ENCODE data around the gene ME3. TPM values are rescaled to one million over a fixed set of nuclear protein-coding genes. Genes with fewer than 3 reads are reported as not detected.

ME3 gene
- polyA plus RNA-seq, 4 donors = 29.0 to 36.4 (median 32.3) TPM

DNA sequence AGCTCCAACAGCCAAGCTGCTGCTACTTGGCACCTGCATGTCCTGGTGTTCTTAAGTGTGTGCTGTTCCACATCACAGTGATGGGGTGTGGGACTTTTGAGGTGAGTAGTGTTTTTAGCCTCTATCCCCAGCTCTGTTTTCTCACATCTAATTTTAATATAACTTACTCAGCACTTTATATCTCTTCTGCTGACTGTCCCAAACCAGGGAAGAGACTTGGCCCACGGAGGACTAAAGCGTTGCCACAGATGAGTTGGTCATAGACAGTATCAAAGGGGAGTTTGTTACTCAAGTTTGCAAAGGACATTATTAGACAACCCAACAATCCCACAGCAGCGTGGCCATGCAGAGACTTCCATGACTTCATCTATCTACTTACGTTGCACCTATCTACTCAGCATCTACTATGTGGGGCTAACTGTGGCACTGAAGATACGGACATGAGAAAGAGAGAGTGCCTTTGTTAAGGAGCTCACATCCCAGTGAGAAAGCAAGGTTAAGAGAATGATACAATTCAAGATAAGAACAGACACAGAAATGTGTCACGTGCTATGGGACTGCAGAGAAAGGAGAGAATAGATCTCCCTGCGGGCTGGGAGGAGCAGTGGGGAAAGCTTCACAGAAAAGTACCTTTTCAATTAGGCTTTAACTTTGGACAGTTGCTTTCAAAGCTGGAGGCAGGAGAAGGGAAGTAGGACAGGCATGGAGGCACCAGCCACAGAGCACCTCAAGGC is 82.4 kb downstream of the ME3 start:
- DNase-seq (ENCODE audit: low read depth in 4 of 4, low spot score in 2 of 4) = no peak

DNA sequence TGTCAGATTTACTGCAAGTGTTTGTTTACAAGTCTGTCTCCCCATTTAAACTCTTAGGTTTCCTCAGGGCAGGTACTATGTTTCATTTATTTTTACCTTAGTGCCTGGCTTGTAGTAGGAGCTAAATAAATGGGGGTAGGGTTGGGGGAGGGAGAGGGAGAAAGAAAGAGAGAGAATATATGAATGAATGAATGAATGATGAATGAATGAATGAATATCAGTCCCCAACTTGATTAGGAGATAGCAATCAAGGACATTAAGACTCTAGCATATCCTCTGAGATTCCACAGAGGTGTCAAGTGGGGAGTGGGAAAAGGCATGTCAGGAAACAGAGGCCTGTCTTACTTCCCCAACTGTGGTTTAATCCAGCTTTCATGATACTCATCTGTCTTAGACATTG is 83.2 kb downstream of the ME3 start:
- DNase-seq (ENCODE audit: low read depth in 4 of 4, low spot score in 2 of 4) = no peak

DNA sequence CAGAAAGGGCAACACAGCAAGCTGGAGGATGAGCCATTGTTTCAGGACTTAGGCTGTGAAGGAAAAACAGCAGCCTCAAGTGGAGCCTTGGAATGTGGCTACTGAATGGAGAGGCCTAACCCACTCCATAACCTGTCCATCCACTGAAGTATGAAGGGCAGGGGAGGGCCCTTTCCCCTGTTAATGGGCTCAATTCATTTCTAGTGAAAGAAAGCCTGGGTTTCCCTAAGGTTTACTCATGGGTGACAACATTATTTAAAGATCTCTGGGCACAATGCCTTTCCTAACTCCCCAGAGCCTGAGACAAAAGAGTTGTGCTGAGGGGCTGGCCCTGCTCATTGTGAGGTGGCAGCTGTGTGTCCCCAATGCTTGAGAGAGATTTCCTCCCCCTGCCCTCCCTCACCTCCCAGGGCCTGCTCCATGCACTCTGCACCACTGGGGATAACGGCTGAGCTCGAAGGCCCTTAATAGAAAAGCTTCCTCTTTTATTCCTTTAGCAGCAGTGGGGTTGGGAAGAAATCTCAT is 83.8 kb downstream of the ME3 start:
- DNase-seq (ENCODE audit: low read depth in 4 of 4, low spot score in 2 of 4) = no peak

DNA sequence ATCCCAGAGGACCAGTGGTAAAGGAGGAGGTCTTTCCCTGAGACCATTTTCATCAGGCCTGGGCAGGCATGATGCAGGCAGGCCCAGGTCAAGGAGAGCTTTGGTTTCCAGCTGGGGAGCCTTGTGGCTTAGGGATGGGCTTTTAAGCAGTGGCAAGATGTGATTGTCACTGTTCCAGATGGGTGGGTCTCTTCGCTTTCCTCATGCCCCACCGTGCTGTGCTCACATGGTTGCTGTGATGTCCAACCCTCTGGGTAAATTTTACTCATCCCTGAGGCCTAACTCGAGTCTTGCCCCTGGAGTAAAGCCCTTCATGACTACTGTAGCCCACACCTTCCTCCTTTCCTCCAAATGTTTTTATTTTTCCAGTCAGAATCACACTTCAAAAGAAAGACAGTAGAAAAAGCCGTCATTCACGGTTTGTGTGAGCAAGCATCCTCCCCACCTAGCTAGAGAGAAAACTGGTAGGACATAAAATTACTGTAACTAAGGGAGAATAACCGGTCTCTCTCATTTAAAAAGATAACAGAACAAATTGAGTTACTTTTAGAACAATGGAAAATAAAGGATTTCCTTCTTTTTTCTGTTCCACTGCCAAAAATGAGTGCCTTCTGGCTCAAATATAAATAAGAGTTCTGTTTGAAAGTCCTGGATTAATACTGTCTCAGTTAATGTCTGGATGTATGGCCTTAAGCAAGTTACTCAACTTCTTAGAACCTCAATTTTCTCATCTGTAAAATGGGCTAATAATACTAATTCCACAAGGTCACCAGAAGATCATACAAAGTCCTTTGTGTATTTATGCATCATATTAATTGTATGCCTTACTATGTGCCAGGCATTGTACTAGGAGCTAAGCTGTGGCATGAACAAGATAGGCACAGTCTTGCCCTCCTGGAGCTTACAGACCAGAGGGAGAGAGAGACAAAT is 84.9 kb downstream of the ME3 start:
- DNase-seq (ENCODE audit: low read depth in 4 of 4, low spot score in 2 of 4) = no peak

DNA sequence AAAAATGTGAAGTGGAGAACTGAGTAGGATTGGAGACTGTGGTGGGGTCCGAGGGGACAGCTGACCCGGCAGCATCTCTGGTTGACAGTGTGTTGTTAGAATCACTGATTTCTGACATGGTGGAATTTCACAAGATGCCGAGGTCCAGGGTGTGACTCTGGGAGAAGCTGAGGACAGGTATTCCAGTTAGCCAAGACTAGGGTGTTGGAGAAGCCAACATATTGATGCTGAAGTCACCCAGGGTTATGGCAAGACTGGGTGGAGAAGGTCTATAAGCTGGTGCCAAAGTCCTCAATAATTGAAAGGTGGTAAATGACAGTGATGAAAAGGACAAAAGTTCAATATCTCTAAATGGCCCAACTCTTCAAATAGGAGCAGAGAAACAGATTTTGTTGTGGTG is 86.1 kb downstream of the ME3 start:
- no peak for DNase-seq (ENCODE audit: low read depth in 4 of 4, low spot score in 2 of 4)

DNA sequence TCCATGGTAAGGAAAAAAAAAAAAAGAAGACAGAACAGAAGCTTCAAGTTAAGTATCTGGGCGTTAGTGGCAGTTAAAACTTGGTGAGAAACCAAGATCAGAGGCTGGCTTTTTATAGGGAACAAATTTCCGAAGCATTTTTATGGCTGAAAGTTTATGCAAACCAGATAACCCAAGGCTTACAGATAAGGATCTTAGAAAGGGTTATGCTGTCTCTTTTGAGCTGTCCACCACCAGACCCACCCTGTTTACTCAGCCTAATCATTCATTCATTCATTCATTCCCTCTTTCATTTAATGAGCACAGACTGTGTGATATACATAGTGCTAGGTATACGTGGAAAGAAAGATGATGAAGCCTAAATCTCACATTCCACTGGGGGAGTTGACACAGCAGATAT is 89.5 kb downstream of the ME3 start:
- no peak for DNase-seq (ENCODE audit: low read depth in 4 of 4, low spot score in 2 of 4)

DNA sequence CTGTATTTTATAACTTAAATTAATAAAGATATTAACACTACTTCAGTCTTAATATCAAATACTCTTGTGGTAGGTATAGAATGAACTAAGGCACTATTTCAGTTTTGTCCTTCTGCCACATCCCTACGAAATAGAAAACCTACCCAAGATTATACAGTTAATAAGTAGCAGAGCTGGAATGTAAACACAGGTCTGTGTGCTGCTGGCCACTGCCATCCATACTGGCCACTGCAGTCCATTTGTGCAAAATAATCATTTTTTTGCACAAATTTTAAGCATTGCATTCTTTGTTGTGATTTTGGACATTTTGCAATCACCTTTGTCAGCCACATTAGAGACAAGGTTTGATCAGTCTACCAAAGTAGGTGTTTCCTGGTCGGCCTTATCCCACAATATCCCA is 91.9 kb downstream of the ME3 start:
- no peak for DNase-seq (ENCODE audit: low read depth in 4 of 4, low spot score in 2 of 4)

DNA sequence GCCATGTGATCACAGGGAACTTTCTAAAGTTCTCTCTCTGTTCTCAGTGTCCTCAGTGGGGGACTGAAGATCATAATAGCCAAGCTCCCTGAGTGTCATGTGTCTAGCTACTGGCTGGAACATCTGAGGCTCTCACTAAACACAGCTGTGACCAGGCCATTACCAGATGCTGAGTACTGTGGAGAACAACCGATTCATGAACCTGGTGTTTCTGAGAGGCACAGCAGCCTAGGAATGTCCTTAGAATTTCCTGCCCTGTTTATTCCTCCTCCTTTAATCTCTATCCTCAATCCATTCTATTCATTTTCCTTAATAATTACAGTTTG is 93.0 kb downstream of the ME3 start:
- no peak for DNase-seq (ENCODE audit: low read depth in 4 of 4, low spot score in 2 of 4)

DNA sequence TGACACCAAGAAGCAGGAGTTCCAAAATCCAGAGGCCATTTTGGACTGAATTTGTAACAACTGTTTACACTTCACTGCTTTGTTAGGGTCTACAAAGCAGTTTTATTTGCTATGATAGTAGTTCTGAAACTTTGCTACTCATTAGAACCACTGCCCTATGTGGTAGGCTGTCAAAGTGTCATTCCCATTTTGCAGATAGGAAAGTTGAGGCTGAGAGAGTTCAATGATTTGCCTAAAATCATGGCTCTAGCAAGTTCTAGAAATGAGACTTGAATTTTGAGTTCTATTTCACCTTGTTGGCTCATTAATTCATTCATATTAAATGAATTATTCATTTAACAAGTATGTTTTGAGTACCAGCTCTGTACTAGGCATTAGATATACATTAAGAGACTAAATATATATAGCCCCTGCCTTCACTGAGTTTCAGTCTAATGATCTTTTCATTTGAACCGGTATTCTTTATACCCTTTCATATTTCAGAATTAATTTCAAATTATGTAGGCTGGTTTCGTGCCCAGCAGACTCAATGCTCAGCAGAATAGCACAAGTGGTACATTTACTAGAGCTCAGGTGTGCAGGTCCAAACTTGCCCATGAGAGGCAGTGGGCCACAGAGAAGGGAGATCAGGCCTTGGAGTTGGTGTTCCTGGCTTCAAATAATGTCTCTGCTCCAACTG is 93.5 kb downstream of the ME3 start:
- no peak for DNase-seq (ENCODE audit: low read depth in 4 of 4, low spot score in 2 of 4)

DNA sequence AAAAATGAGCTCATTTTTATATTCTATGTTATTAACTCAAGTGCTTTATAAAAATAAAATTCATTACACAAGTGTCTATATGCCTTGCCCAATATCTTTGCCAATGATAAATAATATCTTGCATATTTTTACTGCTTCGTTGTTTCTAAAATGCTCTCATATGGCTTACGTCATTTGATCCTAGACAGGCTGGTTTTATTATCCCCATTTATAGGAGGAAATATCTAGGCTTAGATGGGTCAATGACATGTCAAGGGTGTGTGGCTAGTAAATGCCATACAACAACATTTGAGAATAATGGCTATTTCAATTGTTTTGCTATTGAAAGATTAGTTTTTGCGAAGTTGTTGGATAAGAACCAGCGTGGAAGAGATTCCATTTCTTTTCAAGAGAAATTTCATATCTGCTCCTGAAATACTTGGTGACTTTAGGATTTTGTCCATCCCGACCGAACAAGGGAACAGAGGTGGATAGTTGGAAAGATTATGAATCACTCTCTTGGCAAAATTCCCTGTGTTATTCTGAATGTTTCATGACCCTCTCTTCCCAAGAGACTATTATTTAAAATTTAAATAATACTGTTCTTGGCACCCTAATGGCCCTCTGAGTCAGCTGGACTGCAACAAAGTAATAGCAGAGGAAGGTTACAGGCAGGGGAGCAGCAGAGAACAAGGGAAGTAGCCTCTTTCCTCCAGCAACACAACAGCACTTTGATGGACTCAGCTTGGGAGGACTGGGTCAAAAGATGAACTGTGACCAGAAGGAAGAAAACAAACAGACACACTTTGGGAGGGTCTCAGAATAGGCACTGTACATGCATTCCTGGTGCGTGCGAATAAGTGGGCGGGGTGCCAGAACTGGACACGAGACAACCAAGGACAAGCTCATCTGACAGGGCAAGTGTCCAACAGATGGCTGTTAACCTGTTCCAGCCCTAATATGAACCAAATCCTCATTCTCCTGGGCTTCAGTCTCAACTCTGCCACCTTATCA is 94.5 kb downstream of the ME3 start:
- DNase-seq (ENCODE audit: low read depth in 4 of 4, low spot score in 2 of 4) = no peak

DNA sequence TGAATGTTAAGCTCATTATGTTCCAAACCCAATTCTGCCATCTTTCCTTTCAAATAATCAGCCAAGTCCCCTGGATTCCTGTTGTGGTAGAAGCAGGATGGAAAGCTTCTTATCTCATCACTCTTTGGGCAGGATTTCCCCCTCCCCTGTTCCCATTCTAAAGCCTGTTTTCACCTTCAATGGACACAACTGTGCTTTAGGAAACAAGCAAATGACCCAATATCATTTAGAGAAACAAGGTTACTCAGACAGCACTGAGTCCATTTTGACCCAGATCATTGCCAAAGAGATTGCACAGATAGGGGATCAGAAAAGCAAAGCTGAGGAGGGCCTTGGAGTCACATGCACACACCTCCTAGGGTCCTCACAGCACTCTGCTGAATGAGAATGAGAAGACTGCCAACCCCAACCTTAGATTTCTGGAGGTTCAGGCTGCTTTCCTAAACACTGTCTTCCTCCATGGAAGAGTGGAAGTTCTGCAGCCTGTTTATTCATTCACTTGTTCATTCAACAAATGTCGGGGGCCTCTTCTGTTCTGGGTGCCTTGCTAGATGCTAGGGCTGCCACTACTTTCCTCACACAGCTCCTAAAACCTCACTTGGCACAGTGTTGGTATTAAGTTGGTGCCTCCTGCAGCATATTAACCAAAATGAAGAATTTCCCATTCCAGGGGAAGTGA is 95.3 kb downstream of the ME3 start:
- no peak for DNase-seq (ENCODE audit: low read depth in 4 of 4, low spot score in 2 of 4)

DNA sequence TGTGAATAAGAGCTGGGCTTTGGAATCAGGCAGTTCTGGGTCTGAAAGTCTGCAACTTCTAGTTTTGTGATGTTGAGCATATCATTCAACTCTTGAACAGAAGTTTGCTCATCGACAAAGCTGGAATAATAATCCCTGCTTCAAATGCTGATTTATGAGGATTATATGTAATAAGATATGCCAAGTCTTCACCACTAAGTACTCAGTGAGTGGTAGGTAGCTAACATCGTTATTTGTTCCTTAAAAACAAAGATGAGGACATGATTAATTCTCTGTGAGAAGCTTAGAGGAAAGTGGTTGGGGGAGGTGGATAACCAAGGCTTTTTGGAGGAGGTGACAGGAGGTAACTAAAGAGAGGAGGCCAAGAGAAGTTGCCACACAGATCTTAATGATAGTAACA is 96.5 kb downstream of the ME3 start:
- DNase-seq (ENCODE audit: low read depth in 4 of 4, low spot score in 2 of 4) = no peak

DNA sequence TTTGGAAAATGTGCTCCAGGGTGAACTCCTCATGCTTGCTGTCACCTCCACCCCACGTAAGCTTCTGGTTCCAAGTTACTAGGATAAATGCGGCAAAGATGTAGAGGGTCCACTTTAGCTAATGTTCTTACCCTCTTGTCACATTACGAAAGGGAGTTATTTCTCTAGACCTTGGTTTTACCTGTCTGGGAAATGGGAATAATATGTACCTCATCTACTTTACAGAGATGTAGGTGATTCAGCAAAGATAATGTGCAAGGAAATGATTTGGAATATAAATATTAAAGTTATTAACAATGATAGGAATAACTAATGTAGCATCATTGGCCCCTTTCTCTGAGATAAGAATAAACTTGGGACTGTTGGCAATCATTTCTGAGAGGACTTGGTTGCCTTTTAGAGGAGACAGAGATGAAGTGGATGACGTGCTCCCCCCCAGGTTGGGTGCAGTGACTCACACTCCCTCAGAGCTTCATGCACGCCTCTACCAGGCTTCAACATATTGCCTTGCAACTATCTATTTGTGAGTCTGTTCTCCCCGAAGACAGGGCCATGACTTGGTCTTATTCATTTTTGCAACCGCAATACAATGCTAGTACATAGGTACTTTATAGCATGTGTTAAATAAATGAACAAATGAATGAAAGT is 97.1 kb downstream of the ME3 start:
- DNase-seq (ENCODE audit: low read depth in 4 of 4, low spot score in 2 of 4) = no peak

DNA sequence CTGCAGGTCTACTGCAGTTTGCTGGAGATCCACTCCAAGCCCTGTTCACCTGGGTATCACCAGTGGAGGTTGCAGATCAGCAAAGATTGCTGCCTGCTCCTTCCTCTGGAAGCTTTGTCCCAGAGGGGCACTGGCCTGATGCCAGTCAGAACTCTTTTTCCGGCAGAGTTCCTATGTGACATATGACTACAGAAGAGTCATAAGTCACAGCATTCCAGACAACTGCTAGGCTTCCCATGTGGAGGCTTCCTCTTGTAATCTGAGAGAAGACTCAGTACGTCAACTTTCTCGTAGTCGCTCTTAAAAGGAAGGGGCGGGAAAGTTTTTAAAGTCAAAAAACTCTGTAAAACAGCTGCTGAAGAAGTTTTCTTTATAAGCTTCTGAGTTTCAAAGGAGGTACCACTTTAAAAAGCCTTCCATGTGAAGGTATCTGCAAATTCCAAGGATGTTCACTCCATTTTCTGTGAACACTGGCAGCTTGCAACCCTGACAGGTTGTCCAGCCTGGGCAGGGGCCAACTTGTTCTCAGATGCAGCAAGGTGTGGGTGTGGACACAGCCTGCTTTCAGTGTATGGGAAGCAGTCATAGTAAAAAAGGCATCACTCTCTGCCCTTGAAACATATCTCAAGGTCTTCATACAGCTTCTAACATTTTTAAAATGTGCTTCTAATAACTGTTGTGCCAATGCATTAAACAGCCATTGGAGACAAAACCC is 97.8 kb downstream of the ME3 start:
- DNase-seq (ENCODE audit: low read depth in 4 of 4, low spot score in 2 of 4) = no peak

DNA sequence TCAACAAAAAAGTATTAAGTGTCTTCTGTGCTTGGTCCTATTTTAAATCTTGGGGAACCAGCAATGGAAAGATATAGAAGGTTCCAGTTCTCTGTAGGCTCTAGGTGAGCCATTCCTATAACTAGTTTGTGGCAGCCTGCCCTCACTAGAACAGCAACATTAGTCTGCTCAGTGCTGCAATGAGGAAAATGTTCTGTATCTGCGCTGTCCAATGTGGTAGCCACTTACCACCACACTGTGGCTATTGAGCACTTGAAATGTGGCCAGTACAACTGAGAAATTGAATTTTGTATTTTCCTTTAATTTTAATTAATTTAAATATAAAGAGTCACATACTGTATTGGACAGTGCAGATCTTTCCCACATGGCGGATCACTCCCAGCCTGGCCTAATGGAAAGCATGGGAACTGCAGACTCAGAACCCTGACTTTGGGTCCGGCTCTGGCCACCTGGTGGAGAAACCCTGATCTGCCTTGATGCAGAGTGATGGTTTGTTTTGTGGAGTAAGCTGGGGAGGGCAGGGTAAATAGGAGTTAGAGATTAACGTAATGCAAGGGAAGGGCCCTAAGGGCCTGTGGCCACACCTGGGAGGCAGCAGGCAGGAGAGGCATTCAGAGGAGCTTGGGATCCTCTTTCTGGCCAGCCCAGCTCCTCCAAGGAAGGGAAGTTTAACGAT is 101.0 kb downstream of the ME3 start:
- DNase-seq (ENCODE audit: low read depth in 4 of 4, low spot score in 2 of 4) = no peak

DNA sequence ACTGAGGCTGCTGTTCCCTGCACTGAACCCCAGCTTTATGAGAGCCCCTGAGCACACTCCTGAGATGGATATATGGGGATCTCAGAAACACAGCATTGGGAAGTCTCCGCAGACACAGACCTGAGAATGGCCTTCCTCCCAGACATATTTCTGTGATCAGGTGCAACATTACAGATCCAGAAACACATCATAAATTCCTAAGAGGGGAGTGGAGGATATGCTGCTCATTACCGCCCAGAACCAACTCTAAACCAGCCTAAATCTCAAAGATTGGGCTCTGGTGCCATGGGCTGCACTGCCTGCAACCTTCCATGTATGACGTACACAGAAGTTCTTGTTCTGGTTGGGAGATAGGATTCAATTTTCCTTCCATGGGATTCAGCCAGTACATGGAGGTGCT is 102.0 kb downstream of the ME3 start:
- DNase-seq (ENCODE audit: low read depth in 4 of 4, low spot score in 2 of 4) = no peak

DNA sequence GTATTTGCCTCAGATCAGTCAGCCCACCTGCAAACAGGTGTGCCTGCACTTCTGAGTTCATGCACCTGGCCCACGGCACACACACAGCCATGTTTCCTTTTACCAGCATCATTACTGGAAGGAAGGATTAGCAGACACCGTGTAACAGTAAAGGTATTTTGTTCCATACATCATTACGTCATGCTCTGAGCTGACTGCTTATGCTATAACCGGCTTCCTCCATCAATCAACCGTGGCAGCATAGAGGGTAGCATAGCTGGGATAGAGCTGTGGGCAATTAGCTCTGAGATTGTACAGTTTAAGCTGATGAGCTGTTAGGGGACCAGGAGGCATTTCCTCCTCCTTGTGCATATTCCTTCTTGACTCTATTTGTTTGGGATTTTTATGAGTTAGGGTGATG is 102.4 kb downstream of the ME3 start:
- no peak for DNase-seq (ENCODE audit: low read depth in 4 of 4, low spot score in 2 of 4)

DNA sequence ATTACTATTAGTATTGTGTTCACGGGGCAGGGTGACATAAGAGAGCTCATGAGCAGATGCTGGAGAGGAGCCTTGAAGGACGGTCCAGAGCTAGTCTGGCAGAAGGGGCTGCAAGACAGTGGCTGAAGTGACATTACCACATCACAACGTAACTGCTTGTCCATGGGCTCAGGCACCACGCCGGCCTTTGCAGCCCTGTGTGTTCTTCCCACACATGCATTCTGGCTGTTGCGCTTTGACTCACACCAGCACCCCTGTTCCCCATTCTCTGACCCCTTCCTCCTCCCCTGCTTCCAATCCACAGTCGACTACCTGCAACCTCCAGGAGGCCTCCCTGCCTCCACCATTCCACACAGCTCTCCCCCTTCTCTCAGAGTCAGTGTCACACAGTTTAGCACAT is 103.3 kb downstream of the ME3 start:
- DNase-seq (ENCODE audit: low read depth in 4 of 4, low spot score in 2 of 4) = no peak
